Peyer's patch (tissue), 4 donors: ENCODE data around the gene IQCM. TPM values are rescaled to one million over a fixed set of nuclear protein-coding genes. Genes with fewer than 3 reads are reported as not detected.

Experiments used
- DNase-seq, 3 donors: peaks; one replicate each; pipeline ENCODE4 v3.0.0-alpha.2; 2017 to 2019
- H3K27ac ChIP-seq, 4 donors: fragments of 200-600 bp; sonication (generic); one replicate each; pipeline ENCODE4 v1.5.1; 2016 to 2019
- H3K27me3 ChIP-seq, 2 donors: fragments of 200-600 bp; sonication (generic); one replicate each; pipeline ENCODE4 v1.5.1; 2019
- H3K36me3 ChIP-seq, 3 donors: fragments of 200-600 bp; sonication (generic); one replicate each; pipeline ENCODE4 v1.5.1; 2016 to 2019
- H3K4me1 ChIP-seq, 4 donors: fragments of 200-600 bp; sonication (generic); one replicate each; pipeline ENCODE4 v1.5.1; 2016 to 2019
- H3K4me3 ChIP-seq, 4 donors: fragments of 200-600 bp; sonication (generic); 1 replicate in 3 of 4; 2 replicates in 1 of 4; pipeline ENCODE4 v1.5.1; 2016 to 2019; ENCODE audit warnings: mild to moderate bottlenecking in 1 of 4
- H3K9me3 ChIP-seq, 4 donors: fragments of 200-600 bp; sonication (generic); one replicate each; pipeline ENCODE4 v1.5.1; 2016 to 2019; ENCODE audit warnings: mild to moderate bottlenecking in 1 of 4
- POLR2A ChIP-seq, 2 donors: fragments of 450-650 bp; IDR thresholded peaks; one replicate each; pipeline ENCODE4 v1.5.1; 2017; ENCODE audit warnings: antibody characterized with exemption in 2 of 2, mild to moderate bottlenecking in 2 of 2, moderate library complexity in 2 of 2
- total RNA-seq, 4 donors: library from RNA; depleted of rRNA; stranded (reverse); fragments of >200 nt; gene quantifications; one replicate each; pipeline ENCODE4 v1.1.0, GENCODE V29; 2016
- TF ChIP-seq, protein P1 (sequence below), 6 experiments: fragments of 450-650 bp in 4 of 6; fragments of 200-600 bp in 2 of 6; sonication (generic) in 1 of 6; IDR thresholded peaks; one replicate each; pipeline ENCODE4 v1.5.1; 2017 to 2019; ENCODE audit warnings: antibody characterized with exemption in 6 of 6, mild to moderate bottlenecking in 3 of 6, moderate library complexity in 1 of 6

The IQCM gene
- total RNA-seq, 4 donors from 2014 or later, result not detected

DNA sequence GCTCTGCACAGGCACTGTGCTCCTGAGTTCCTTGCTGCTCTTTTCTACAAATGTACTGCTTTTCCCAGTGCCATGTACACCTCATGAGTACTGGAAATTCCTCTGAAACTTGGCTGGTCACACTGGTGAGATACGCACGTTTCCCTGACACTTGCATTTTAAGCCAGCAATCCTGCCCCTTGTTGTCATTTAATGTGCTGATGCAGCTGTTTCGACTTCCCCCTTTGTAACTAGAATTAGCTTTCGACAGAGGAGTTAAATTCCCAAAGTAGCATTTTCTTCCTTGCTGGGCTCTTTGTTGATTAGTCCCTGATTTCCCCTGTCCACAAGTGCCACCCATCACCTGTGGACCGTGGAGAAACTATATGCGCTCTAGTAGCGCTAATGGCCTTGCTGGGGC lies 77.5 kb downstream of the IQCM start:
- no peak overlapping the region for H3K27ac ChIP-seq
- H3K36me3 ChIP-seq, result no peaks in the 10 kb centered on the region
- no peak for DNase-seq
- H3K27me3 ChIP-seq, result no peaks in the 10 kb centered on the region
- H3K4me1 ChIP-seq, result no peaks in the 10 kb centered on the region
- no peaks in the 10 kb centered on the region for H3K9me3 ChIP-seq
- no peak overlapping the region for H3K4me3 ChIP-seq
- TF ChIP-seq, protein P1, sequence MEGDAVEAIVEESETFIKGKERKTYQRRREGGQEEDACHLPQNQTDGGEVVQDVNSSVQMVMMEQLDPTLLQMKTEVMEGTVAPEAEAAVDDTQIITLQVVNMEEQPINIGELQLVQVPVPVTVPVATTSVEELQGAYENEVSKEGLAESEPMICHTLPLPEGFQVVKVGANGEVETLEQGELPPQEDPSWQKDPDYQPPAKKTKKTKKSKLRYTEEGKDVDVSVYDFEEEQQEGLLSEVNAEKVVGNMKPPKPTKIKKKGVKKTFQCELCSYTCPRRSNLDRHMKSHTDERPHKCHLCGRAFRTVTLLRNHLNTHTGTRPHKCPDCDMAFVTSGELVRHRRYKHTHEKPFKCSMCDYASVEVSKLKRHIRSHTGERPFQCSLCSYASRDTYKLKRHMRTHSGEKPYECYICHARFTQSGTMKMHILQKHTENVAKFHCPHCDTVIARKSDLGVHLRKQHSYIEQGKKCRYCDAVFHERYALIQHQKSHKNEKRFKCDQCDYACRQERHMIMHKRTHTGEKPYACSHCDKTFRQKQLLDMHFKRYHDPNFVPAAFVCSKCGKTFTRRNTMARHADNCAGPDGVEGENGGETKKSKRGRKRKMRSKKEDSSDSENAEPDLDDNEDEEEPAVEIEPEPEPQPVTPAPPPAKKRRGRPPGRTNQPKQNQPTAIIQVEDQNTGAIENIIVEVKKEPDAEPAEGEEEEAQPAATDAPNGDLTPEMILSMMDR (IDR thresholded peaks at IDR 0.05), result no peak
- TF ChIP-seq POLR2A (IDR thresholded peaks at IDR 0.05), result no peak

DNA sequence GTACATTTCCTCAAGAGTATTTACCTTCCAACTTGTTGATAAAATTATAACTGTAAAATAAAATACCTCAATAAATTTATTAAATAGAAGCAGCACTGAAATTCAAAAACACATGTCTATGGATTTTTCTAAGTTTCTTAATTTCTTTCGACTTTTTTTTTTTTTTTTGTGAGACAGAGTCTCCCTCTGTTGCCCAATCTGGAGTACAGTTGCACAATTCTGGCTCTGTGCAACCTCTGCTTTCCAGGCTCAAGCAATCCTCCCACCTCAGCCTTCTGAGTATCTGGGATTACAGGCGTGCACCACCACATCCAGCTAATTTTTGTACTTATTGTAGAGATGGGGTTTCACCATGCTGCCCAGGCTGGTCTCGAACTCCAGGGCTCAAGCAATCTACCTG lies 79.8 kb downstream of the IQCM start:
- no peak overlapping the region for H3K4me3 ChIP-seq
- TF ChIP-seq, protein P1 (IDR thresholded peaks at IDR 0.05), result no peak
- TF ChIP-seq POLR2A (IDR thresholded peaks at IDR 0.05), result no peak
- DNase-seq, result no peak
- H3K27me3 ChIP-seq, result no peaks in the 10 kb centered on the region
- no peaks in the 10 kb centered on the region for H3K9me3 ChIP-seq
- no peak overlapping the region for H3K27ac ChIP-seq
- H3K36me3 ChIP-seq, result no peaks in the 10 kb centered on the region
- H3K4me1 ChIP-seq, result no peaks in the 10 kb centered on the region

DNA sequence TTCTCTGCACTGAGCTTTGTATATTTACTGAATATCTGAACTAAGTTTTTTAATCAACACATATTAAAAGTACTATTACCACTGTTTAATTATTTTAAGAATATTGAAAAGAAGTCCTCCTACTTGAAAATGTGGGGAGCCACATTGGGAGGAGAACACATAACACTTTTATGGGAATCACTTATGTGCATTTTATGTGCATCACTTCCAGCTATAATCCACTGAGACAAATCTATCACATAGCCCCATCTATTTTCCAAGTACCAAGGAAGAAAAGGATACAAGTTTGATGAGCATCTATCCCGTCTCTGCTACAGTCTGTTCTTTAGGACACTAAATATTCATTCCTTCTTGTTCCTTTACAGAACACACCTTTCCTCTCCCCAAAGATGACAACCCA lies 87.2 kb downstream of the IQCM start:
- Histone ChIP-seq H3K27ac (no peak overlapping the region), H3K27me3 (no peaks in the 10 kb centered on the region), H3K4me1 (no peaks in the 10 kb centered on the region), H3K4me3 (no peak overlapping the region), H3K36me3 (no peaks in the 10 kb centered on the region), H3K9me3 (no peaks in the 10 kb centered on the region)
- DNase-seq, result no peak
- no peak for TF ChIP-seq POLR2A (IDR thresholded peaks at IDR 0.05)
- TF ChIP-seq, protein P1 (IDR thresholded peaks at IDR 0.05), result no peak

DNA sequence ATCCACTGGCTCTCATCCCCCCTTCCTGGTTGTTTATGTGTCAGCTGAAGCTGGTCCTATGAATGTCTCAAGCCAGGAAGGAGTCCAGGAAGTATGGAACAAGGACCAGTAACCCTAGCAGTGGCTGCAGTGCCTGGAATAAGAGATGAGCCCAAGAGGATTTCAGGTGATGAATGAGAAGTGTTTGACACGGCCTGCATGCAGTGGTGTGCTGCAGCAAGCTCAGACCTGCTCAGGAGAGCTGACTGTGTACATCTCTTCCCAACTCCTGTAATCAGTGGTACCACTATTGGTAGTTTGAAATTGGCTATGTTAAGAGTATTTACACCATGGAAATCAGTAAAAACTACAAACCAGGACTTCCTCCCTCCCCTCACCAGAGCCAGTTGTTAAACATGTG lies 88.0 kb downstream of the IQCM start:
- TF ChIP-seq, protein P1 (IDR thresholded peaks at IDR 0.05), result no peak
- TF ChIP-seq POLR2A (IDR thresholded peaks at IDR 0.05), result no peak
- Histone ChIP-seq H3K36me3 (no peaks in the 10 kb centered on the region), H3K4me1 (no peaks in the 10 kb centered on the region), H3K4me3 (no peak overlapping the region), H3K27me3 (no peaks in the 10 kb centered on the region), H3K27ac (no peak overlapping the region), H3K9me3 (no peaks in the 10 kb centered on the region)
- DNase-seq, result no peak

DNA sequence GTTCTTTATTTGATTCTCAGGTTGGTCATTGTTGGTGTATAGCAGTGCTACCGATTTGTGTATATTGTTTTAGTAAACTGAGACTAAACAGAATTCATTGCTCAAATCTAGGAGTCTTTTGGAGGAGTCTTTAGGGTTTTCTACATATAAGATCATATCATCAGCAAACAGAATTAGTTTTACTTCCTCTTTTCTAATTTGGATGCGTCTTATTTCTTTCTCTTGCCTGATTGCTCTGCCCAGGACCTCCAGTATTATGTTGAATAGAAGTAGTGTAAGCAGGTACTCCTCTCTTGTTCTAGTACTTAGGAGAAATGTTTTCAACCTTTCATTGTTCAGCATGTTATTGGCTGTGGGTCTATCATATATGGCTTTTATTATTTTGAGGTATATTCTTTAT lies 92.6 kb downstream of the IQCM start:
- H3K27ac ChIP-seq, result no peak overlapping the region
- no peak for DNase-seq
- H3K4me1 ChIP-seq, result no peaks in the 10 kb centered on the region
- H3K36me3 ChIP-seq, result no peaks in the 10 kb centered on the region
- H3K27me3 ChIP-seq, result no peaks in the 10 kb centered on the region
- no peak overlapping the region for H3K4me3 ChIP-seq
- TF ChIP-seq POLR2A (IDR thresholded peaks at IDR 0.05), result no peak
- TF ChIP-seq, protein P1 (IDR thresholded peaks at IDR 0.05), result no peak
- H3K9me3 ChIP-seq, result no peaks in the 10 kb centered on the region

DNA sequence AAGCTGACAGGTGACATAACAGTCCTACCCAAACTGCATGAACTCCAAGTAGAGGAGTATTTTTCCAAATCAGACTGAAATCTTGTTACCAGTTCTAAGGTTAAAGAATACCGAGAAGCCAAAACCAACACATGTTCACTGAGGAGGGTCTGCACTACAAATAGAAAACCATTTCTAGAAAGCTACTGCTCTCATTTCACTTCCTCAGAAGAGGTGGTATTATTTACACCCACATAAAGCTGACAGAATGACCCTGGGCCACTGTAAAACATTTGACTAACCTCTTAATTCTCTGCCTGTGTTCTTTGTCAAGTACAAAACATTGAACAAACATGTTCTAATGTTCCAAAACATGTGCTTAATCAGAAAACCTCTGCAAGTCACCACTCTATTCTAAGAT lies 95.8 kb downstream of the IQCM start:
- H3K27me3 ChIP-seq, result no peaks in the 10 kb centered on the region
- H3K4me1 ChIP-seq, result no peaks in the 10 kb centered on the region
- TF ChIP-seq, protein P1 (IDR thresholded peaks at IDR 0.05), result no peak
- TF ChIP-seq POLR2A (IDR thresholded peaks at IDR 0.05), result no peak
- no peak overlapping the region for H3K27ac ChIP-seq
- H3K4me3 ChIP-seq, result no peak overlapping the region
- no peaks in the 10 kb centered on the region for H3K36me3 ChIP-seq
- no peaks in the 10 kb centered on the region for H3K9me3 ChIP-seq
- DNase-seq, result no peak
